Transverse colon (tissue), 4 donors: ENCODE results near the gene STXBP1.

Source experiments
- POLR2AphosphoS5 ChIP-seq, 3 donors: sonication (generic); formaldehyde crosslinking; IDR thresholded peaks; one replicate each; pipeline ENCODE4 v1.6.1; 2016; ENCODE audit warnings: antibody characterized with exemption in 3 of 3
- TF ChIP-seq, protein P1 (sequence below), 5 experiments: fragments of 200-600 bp in 3 of 5; fragments of 450-650 bp in 2 of 5; sonication (generic) in 3 of 5; IDR thresholded peaks; 1 replicate in 2 of 5; 2 replicates in 3 of 5; pipeline ENCODE4 v1.5.1; 2016 to 2017; ENCODE audit warnings: antibody characterized with exemption in 5 of 5, inconsistent platforms in 3 of 5, mild to moderate bottlenecking in 2 of 5, moderate library complexity in 1 of 5

DNA sequence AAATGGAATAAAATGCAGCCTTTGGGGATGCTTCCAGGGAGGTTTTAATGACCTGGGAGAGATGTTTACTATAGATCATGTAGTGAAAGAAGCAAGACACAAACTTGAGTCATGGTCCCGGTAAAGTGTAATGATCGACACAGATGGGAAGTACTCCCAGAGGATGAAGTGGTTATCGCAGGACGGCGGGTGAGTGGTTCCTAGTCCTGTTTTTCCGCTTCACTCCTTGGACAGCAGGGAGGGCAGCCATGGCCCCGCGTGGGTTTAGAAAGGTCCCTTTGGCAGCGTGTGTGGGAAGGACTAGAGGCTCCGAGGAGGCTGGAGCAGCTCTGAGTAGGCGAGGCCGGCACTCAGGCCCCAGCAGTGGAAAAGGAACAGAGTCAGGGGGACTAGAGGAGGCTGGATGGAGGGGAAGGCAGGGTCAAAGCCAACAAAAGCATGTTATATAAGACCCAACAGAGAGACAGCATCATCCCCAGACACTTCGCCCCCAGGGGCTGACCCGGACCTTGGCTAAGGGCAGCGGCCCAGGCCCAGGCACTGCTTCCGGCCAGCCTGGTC is 49.2 kb upstream of the STXBP1 start:
- TF ChIP-seq, protein P1, sequence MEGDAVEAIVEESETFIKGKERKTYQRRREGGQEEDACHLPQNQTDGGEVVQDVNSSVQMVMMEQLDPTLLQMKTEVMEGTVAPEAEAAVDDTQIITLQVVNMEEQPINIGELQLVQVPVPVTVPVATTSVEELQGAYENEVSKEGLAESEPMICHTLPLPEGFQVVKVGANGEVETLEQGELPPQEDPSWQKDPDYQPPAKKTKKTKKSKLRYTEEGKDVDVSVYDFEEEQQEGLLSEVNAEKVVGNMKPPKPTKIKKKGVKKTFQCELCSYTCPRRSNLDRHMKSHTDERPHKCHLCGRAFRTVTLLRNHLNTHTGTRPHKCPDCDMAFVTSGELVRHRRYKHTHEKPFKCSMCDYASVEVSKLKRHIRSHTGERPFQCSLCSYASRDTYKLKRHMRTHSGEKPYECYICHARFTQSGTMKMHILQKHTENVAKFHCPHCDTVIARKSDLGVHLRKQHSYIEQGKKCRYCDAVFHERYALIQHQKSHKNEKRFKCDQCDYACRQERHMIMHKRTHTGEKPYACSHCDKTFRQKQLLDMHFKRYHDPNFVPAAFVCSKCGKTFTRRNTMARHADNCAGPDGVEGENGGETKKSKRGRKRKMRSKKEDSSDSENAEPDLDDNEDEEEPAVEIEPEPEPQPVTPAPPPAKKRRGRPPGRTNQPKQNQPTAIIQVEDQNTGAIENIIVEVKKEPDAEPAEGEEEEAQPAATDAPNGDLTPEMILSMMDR (IDR thresholded peaks at IDR 0.05) = peak in 1 of 5 experiments; percentile 25
- TF ChIP-seq POLR2AphosphoS5 (IDR thresholded peaks at IDR 0.05) = peak in 2 of 3 donors; percentile 14 to 54
